GM18526 (cell line): Measurements from ENCODE around the gene HPS6.
A peak's percentile ranks its signal among the peaks of the same experiment; 100 is the strongest.

Experiments
- POLR2A ChIP-seq: IDR thresholded peaks from 3 replicates; pipeline ENCODE4 v1.6.1; 2011; ENCODE audit not compliant: insufficient read length; ENCODE audit errors: extremely low read depth

The HPS6 gene

GRCh38 chr10:102112210-102112817 lies 47.2 kb downstream of the HPS6 start:
- no peak for TF ChIP-seq POLR2A

DNA sequence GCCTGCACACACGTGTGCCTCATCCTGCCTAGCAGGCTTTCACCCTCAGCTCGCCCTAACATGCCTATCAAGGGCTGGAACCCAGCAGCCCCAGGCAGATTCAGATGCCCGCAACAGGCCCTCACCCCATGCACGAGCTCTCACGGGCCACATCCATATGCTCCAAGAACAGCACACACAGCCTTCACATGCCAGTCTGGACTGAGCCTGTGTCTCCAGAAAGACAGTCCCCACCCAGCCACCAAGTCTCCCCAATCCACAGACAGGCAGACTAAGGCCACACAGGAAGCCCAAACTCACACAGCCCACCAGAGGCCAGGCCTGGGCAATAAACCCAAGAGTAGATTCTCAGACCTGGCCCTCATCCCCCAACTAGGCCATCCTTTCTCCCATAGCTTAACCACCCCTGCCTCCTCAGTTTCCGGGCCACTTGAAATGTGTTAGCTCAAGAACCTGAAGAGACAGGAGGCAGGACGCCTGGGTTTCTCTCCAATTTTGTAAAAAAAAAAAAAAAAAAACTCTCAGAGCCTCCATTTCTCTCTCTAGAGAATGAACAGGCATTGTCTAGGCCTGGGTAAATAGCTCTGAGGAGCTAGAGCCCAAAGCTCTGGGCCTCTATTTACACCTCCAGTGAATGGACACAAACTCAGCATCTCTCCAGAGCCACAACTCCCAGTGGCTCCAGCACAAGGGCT lies 48.3 kb downstream of the HPS6 start:
- no peak for TF ChIP-seq POLR2A

DNA sequence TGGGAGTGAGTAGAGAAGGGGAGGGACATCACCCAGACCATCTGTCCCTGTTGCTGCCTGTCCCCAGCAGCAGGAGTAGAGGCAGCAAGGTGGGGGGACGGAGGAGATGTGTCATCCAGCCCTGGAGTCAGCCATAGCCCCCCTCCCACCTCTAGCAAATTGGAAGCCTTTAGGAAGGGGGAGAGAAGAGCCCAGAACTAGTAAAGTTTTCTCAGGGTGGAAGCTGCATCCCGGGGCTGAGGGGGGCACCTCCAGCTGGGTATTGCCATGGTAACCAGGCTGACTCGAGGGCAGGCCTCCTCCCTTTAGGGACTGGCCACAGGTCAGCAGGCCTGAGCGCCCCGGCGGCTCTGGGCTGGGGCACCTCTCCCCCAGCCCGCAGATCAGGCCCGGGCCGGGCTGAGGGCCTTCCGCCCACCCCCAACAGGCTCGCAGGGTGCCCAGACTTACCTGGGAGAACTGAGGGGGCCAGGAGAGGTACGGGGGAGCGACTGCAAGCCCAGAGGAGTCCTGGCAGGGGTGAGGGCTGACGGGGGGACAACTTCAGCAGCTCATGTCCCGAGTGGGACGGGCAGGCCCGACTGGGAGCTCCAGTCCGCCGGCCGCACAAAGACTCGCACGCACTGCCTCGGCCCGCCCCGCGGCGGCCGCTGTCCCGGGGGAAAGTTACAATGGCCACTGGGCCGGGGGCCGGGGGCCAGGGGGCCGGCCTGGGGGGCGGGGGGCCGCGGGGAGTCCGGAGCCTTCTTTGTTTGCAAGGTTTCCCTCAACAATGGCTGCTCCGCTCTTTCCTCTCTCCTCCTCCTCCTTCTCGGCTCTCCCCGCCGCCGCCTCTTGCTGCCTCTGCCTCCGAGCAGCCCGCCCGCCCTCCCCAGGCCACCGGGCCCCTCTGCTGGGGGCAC lies 49.1 kb downstream of the HPS6 start:
- TF ChIP-seq POLR2A, result no peak

GRCh38 chr10:102114861-102115618 lies 49.9 kb downstream of the HPS6 start:
- peak; percentile 78 for TF ChIP-seq POLR2A

DNA sequence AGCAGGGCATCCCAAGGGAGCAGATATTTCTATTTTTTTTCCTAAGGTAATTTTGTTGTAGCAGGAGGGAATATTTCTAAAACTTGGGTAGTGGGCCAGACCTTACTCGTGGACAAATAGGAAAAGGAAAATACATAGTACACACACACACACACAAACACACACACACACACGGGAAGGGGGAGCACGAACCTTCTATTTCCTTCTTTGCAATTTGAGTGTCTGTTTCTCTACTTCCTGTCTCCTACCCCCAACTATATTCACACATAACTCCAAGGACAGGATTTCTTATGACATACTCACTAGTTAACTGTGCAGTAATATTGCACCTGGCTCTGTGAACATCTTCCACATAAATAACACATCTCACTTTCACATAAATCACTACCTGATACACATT lies 50.6 kb downstream of the HPS6 start:
- TF ChIP-seq POLR2A, result no peak

GRCh38 chr10:102116656-102117055 lies 51.5 kb downstream of the HPS6 start:
- no peak for TF ChIP-seq POLR2A
